KMS-11 (cell line): Measurements from ENCODE around the gene AAMDC.
"Not testable (repeated sequence)": the region's sequence is repeated elsewhere in the genome, so short reads cannot be mapped to it uniquely, and the experiment has no call there.

Experiments used
- H2AFZ ChIP-seq: fragments of 200-600 bp; sonication (generic); 2 replicates; pipeline ENCODE4 v1.6.1; 2016; ENCODE audit warnings: antibody characterized with exemption, mixed run types, low read depth
- H3K27ac ChIP-seq: fragments of 200-600 bp; sonication (generic); 2 replicates; pipeline ENCODE4 v1.6.1; 2016; ENCODE audit warnings: mild to moderate bottlenecking, mixed run types
- H3K27me3 ChIP-seq: fragments of 200-600 bp; sonication (generic); 2 replicates; pipeline ENCODE4 v1.6.1; 2017; ENCODE audit warnings: mild to moderate bottlenecking, low read depth, mixed run types, moderate library complexity; ENCODE audit not compliant: insufficient read depth
- H3K36me3 ChIP-seq: fragments of 200-600 bp; sonication (generic); 2 replicates; pipeline ENCODE4 v1.6.1; 2017; ENCODE audit warnings: mild to moderate bottlenecking, mixed run types; ENCODE audit not compliant: insufficient read depth
- H3K4me1 ChIP-seq: fragments of 200-600 bp; sonication (generic); 2 replicates; pipeline ENCODE4 v1.6.1; 2016; ENCODE audit warnings: mild to moderate bottlenecking, low read depth, mixed run types; ENCODE audit not compliant: poor library complexity, severe bottlenecking
- H3K4me2 ChIP-seq: fragments of 200-600 bp; sonication (generic); 2 replicates; pipeline ENCODE4 v1.7.0; 2016; ENCODE audit warnings: mild to moderate bottlenecking, mixed run types
- H3K4me3 ChIP-seq: fragments of 200-600 bp; sonication (generic); IDR thresholded peaks from 2 replicates; pipeline ENCODE4 v1.6.1; 2017; ENCODE audit warnings: low read depth, low read length, mixed read lengths; ENCODE audit not compliant: insufficient read depth
- H3K79me2 ChIP-seq: fragments of 200-600 bp; sonication (generic); 2 replicates; pipeline ENCODE4 v1.6.1; 2016; ENCODE audit warnings: low read depth, mixed run types; ENCODE audit not compliant: insufficient read depth
- H3K9ac ChIP-seq: fragments of 200-600 bp; sonication (generic); 2 replicates; pipeline ENCODE4 v1.6.1; 2016; ENCODE audit warnings: mild to moderate bottlenecking, mixed run types
- H4K20me1 ChIP-seq: fragments of 200-600 bp; sonication (generic); 2 replicates; pipeline ENCODE4 v1.6.1; 2016; ENCODE audit warnings: mild to moderate bottlenecking, mixed run types; ENCODE audit not compliant: insufficient read depth
- CTCF ChIP-seq: fragments of 200-600 bp; sonication (generic); conservative IDR thresholded peaks from 2 replicates; pipeline ENCODE4 v1.6.1; 2017; ENCODE audit warnings: low read depth, mild to moderate bottlenecking, antibody characterized with exemption, low read length, moderate library complexity, mixed read lengths

Gene AAMDC

GRCh38 chr11:77833302-77833701 is 12.4 kb downstream of the AAMDC start:
- Histone ChIP-seq H3K27ac (no peak overlapping the region), H3K4me3 (no peak overlapping the region), H3K79me2 (no peaks in the 10 kb centered on the region), H3K27me3 (no peaks in the 10 kb centered on the region), H3K9ac (no peak overlapping the region), H3K4me1 (no peaks in the 10 kb centered on the region), H3K4me2 (no peak overlapping the region), H2AFZ (no peak overlapping the region), H4K20me1 (no peaks in the 10 kb centered on the region), H3K36me3 (no peaks in the 10 kb centered on the region)
- no peak for TF ChIP-seq CTCF

GRCh38 chr11:77842441-77843121 is 21.6 kb downstream of the AAMDC start:
- TF ChIP-seq CTCF, result no peak
- H4K20me1 ChIP-seq, result no peaks in the 10 kb centered on the region
- H3K79me2 ChIP-seq, result no peaks in the 10 kb centered on the region
- no peaks in the 10 kb centered on the region for H3K4me1 ChIP-seq
- H3K4me2 ChIP-seq, result no peak overlapping the region
- no peak overlapping the region for H3K27ac ChIP-seq
- no peak overlapping the region for H2AFZ ChIP-seq
- H3K36me3 ChIP-seq, result no peaks in the 10 kb centered on the region
- no peak overlapping the region for H3K4me3 ChIP-seq
- H3K27me3 ChIP-seq, result no peaks in the 10 kb centered on the region
- no peak overlapping the region for H3K9ac ChIP-seq

- H3K79me2 ChIP-seq, H3K36me3 ChIP-seq, H4K20me1 ChIP-seq, H3K27ac ChIP-seq, H3K4me3 ChIP-seq, H2AFZ ChIP-seq, H3K9ac ChIP-seq, H3K4me1 ChIP-seq, H3K4me2 ChIP-seq, H3K27me3 ChIP-seq: not testable (repeated sequence)
Observed at GRCh38 chr11:77843700-77844099, 22.8 kb downstream of the AAMDC start.

- TF ChIP-seq CTCF, result no peak
- Histone ChIP-seq H3K27ac (no peak overlapping the region), H3K4me1 (no peaks in the 10 kb centered on the region), H3K79me2 (no peaks in the 10 kb centered on the region), H3K36me3 (no peaks in the 10 kb centered on the region), H3K9ac (no peak overlapping the region), H3K4me3 (no peak overlapping the region), H3K27me3 (no peaks in the 10 kb centered on the region), H3K4me2 (no peak overlapping the region), H4K20me1 (no peaks in the 10 kb centered on the region), H2AFZ (no peak overlapping the region)
Observed at GRCh38 chr11:77851503-77851902, 30.6 kb downstream of the AAMDC start.

GRCh38 chr11:77854838-77855237 is 33.9 kb downstream of the AAMDC start:
- H3K4me1 ChIP-seq, result no peaks in the 10 kb centered on the region
- H4K20me1 ChIP-seq, result no peaks in the 10 kb centered on the region
- no peak overlapping the region for H3K9ac ChIP-seq
- TF ChIP-seq CTCF, result no peak
- no peaks in the 10 kb centered on the region for H3K79me2 ChIP-seq
- H3K4me3 ChIP-seq, result no peak overlapping the region
- no peak overlapping the region for H3K4me2 ChIP-seq
- no peaks in the 10 kb centered on the region for H3K27me3 ChIP-seq
- no peak overlapping the region for H2AFZ ChIP-seq
- H3K27ac ChIP-seq, result no peak overlapping the region
- H3K36me3 ChIP-seq, result no peaks in the 10 kb centered on the region

GRCh38 chr11:77857906-77858457 is 37.0 kb downstream of the AAMDC start:
- H3K4me2 ChIP-seq, H3K79me2 ChIP-seq, H3K4me3 ChIP-seq, H3K27ac ChIP-seq, H2AFZ ChIP-seq, H4K20me1 ChIP-seq, H3K9ac ChIP-seq, H3K36me3 ChIP-seq, H3K27me3 ChIP-seq, H3K4me1 ChIP-seq: not testable (repeated sequence)

GRCh38 chr11:77861444-77861843 is 40.5 kb downstream of the AAMDC start:
- H4K20me1 ChIP-seq, H3K27me3 ChIP-seq, H3K36me3 ChIP-seq, H3K4me3 ChIP-seq, H3K79me2 ChIP-seq, H3K4me2 ChIP-seq, H3K27ac ChIP-seq, H2AFZ ChIP-seq, H3K9ac ChIP-seq, H3K4me1 ChIP-seq: not testable (repeated sequence)
